ENCODE results near the gene ADAM22.

The ADAM22 gene

GRCh38 chr7:88089561-88089960 lies 155.5 kb downstream of the ADAM22 start:
- H3K9ac ChIP-seq (ENCODE audit: low read depth, low read length): no peak overlapping the region
- H3K9me3 ChIP-seq (ENCODE audit: control insufficient read depth, insufficient read depth, low read length): no peaks in the 10 kb centered on the region
- no peaks in the 10 kb centered on the region for H3K36me3 ChIP-seq (ENCODE audit: insufficient read depth, low read length)
- H3K4me1 ChIP-seq (ENCODE audit: insufficient read depth, low read length): no peaks in the 10 kb centered on the region

GRCh38 chr7:88090240-88090639 lies 156.2 kb downstream of the ADAM22 start:
- no peaks in the 10 kb centered on the region for H3K9me3 ChIP-seq (ENCODE audit: control insufficient read depth, insufficient read depth, low read length)

GRCh38 chr7:88090671-88091070 lies 156.6 kb downstream of the ADAM22 start:
- no peaks in the 10 kb centered on the region for H3K36me3 ChIP-seq (ENCODE audit: insufficient read depth, low read length)
- H3K9ac ChIP-seq (ENCODE audit: low read depth, low read length): no peak overlapping the region
- no peaks in the 10 kb centered on the region for H3K4me1 ChIP-seq (ENCODE audit: insufficient read depth, low read length)
- no peaks in the 10 kb centered on the region for H3K9me3 ChIP-seq (ENCODE audit: control insufficient read depth, insufficient read depth, low read length)

More at GRCh38 chr7:88090240-88090639, 156.2 kb downstream of the ADAM22 start:
- no peaks in the 10 kb centered on the region for H3K4me1 ChIP-seq (ENCODE audit: insufficient read depth, low read length)
- no peak overlapping the region for H3K9ac ChIP-seq (ENCODE audit: low read depth, low read length)
- no peaks in the 10 kb centered on the region for H3K36me3 ChIP-seq (ENCODE audit: insufficient read depth, low read length)

- H3K4me1 ChIP-seq (ENCODE audit: insufficient read depth, low read length): no peaks in the 10 kb centered on the region
- H3K9me3 ChIP-seq (ENCODE audit: control insufficient read depth, insufficient read depth, low read length): no peaks in the 10 kb centered on the region
- no peak overlapping the region for H3K9ac ChIP-seq (ENCODE audit: low read depth, low read length)
- H3K36me3 ChIP-seq (ENCODE audit: insufficient read depth, low read length): no peaks in the 10 kb centered on the region
These were observed 158.1 kb downstream of the ADAM22 start for GRCh38 chr7:88091988-88092675.

- no peaks in the 10 kb centered on the region for H3K36me3 ChIP-seq (ENCODE audit: insufficient read depth, low read length)
- H3K9me3 ChIP-seq (ENCODE audit: control insufficient read depth, insufficient read depth, low read length): no peaks in the 10 kb centered on the region
- H3K4me1 ChIP-seq (ENCODE audit: insufficient read depth, low read length): no peaks in the 10 kb centered on the region
- H3K9ac ChIP-seq (ENCODE audit: low read depth, low read length): no peak overlapping the region
These were observed 158.6 kb downstream of the ADAM22 start for GRCh38 chr7:88092676-88092999.

- no peaks in the 10 kb centered on the region for H3K4me1 ChIP-seq (ENCODE audit: insufficient read depth, low read length)
- H3K9me3 ChIP-seq (ENCODE audit: control insufficient read depth, insufficient read depth, low read length): no peaks in the 10 kb centered on the region
- no peak overlapping the region for H3K9ac ChIP-seq (ENCODE audit: low read depth, low read length)
- H3K36me3 ChIP-seq (ENCODE audit: insufficient read depth, low read length): no peaks in the 10 kb centered on the region
These were observed 167.7 kb downstream of the ADAM22 start for GRCh38 chr7:88101769-88102168.

- no peaks in the 10 kb centered on the region for H3K4me1 ChIP-seq (ENCODE audit: insufficient read depth, low read length)
- H3K9ac ChIP-seq (ENCODE audit: low read depth, low read length): no peak overlapping the region
- H3K9me3 ChIP-seq (ENCODE audit: control insufficient read depth, insufficient read depth, low read length): no peaks in the 10 kb centered on the region
- H3K36me3 ChIP-seq (ENCODE audit: insufficient read depth, low read length): no peaks in the 10 kb centered on the region
These were observed 168.6 kb downstream of the ADAM22 start for GRCh38 chr7:88102675-88103074.

GRCh38 chr7:88104732-88105131 lies 170.7 kb downstream of the ADAM22 start:
- H3K9me3 ChIP-seq (ENCODE audit: control insufficient read depth, insufficient read depth, low read length): no peaks in the 10 kb centered on the region
- H3K4me1 ChIP-seq (ENCODE audit: insufficient read depth, low read length): no peaks in the 10 kb centered on the region
- H3K9ac ChIP-seq (ENCODE audit: low read depth, low read length): no peak overlapping the region
- no peaks in the 10 kb centered on the region for H3K36me3 ChIP-seq (ENCODE audit: insufficient read depth, low read length)

- H3K4me1 ChIP-seq (ENCODE audit: insufficient read depth, low read length): no peaks in the 10 kb centered on the region
- no peak overlapping the region for H3K9ac ChIP-seq (ENCODE audit: low read depth, low read length)
- H3K9me3 ChIP-seq (ENCODE audit: control insufficient read depth, insufficient read depth, low read length): no peaks in the 10 kb centered on the region
- no peaks in the 10 kb centered on the region for H3K36me3 ChIP-seq (ENCODE audit: insufficient read depth, low read length)
These were observed 171.2 kb downstream of the ADAM22 start for GRCh38 chr7:88105231-88105630.

GRCh38 chr7:88106434-88106833 lies 172.4 kb downstream of the ADAM22 start:
- H3K9me3 ChIP-seq (ENCODE audit: control insufficient read depth, insufficient read depth, low read length): no peaks in the 10 kb centered on the region
- no peak overlapping the region for H3K9ac ChIP-seq (ENCODE audit: low read depth, low read length)
- H3K36me3 ChIP-seq (ENCODE audit: insufficient read depth, low read length): no peaks in the 10 kb centered on the region
- H3K4me1 ChIP-seq (ENCODE audit: insufficient read depth, low read length): no peaks in the 10 kb centered on the region

- H3K9ac ChIP-seq (ENCODE audit: low read depth, low read length): no peak overlapping the region
- H3K36me3 ChIP-seq (ENCODE audit: insufficient read depth, low read length): no peaks in the 10 kb centered on the region
- 0 out of 2 replicates have a peak, but pooled peaks cover 3% of the 10 kb centered on the region for H3K4me1 ChIP-seq (ENCODE audit: insufficient read depth, low read length)
- H3K9me3 ChIP-seq (ENCODE audit: control insufficient read depth, insufficient read depth, low read length): no peaks in the 10 kb centered on the region
These were observed 175.6 kb downstream of the ADAM22 start for GRCh38 chr7:88109612-88110011.

GRCh38 chr7:88111140-88111743 lies 177.2 kb downstream of the ADAM22 start:
- Histone ChIP-seq H3K9me3 (ENCODE audit: control insufficient read depth, insufficient read depth, low read length) (no peaks in the 10 kb centered on the region), H3K36me3 (ENCODE audit: insufficient read depth, low read length) (no peaks in the 10 kb centered on the region), H3K9ac (ENCODE audit: low read depth, low read length) (no peak overlapping the region), H3K4me1 (ENCODE audit: insufficient read depth, low read length) (0 out of 2 replicates have a peak, but pooled peaks cover 3% of the 10 kb centered on the region)

- Histone ChIP-seq H3K4me1 (ENCODE audit: insufficient read depth, low read length) (0 out of 2 replicates have a peak, but pooled peaks cover 3% of the 10 kb centered on the region), H3K9me3 (ENCODE audit: control insufficient read depth, insufficient read depth, low read length) (no peaks in the 10 kb centered on the region), H3K36me3 (ENCODE audit: insufficient read depth, low read length) (no peaks in the 10 kb centered on the region), H3K9ac (ENCODE audit: low read depth, low read length) (no peak overlapping the region)
These were observed 178.0 kb downstream of the ADAM22 start for GRCh38 chr7:88111954-88112471.

- Histone ChIP-seq H3K4me1 (ENCODE audit: insufficient read depth, low read length) (0 out of 2 replicates have a peak, but pooled peaks cover 6% of the 10 kb centered on the region), H3K9me3 (ENCODE audit: control insufficient read depth, insufficient read depth, low read length) (no peaks in the 10 kb centered on the region), H3K36me3 (ENCODE audit: insufficient read depth, low read length) (no peaks in the 10 kb centered on the region), H3K9ac (ENCODE audit: low read depth, low read length) (no peak overlapping the region)
These were observed 181.3 kb downstream of the ADAM22 start for GRCh38 chr7:88115258-88115796.

- H3K36me3 ChIP-seq (ENCODE audit: insufficient read depth, low read length): no peaks in the 10 kb centered on the region
- H3K4me1 ChIP-seq (ENCODE audit: insufficient read depth, low read length): 0 out of 2 replicates have a peak, but pooled peaks cover 6% of the 10 kb centered on the region
- no peak overlapping the region for H3K9ac ChIP-seq (ENCODE audit: low read depth, low read length)
- H3K9me3 ChIP-seq (ENCODE audit: control insufficient read depth, insufficient read depth, low read length): no peaks in the 10 kb centered on the region
These were observed 181.8 kb downstream of the ADAM22 start for GRCh38 chr7:88115816-88116215.
